Ishikawa (cell line): Measurements from ENCODE around the gene RPA1.

Experiments used
- CEBPB ChIP-seq: IDR thresholded peaks from 2 replicates; pipeline ENCODE4 v1.6.1; 2012
- EP300 ChIP-seq: IDR thresholded peaks from 2 replicates; pipeline ENCODE4 v1.6.1; 2012; ENCODE audit warnings: borderline replicate concordance
- RAD21 ChIP-seq: IDR thresholded peaks from 2 replicates; pipeline ENCODE4 v1.6.1; 2012; ENCODE audit warnings: low read depth
- REST ChIP-seq: IDR thresholded peaks from 2 replicates; pipeline ENCODE4 v1.6.1; 2012; ENCODE audit warnings: low read depth, mild to moderate bottlenecking
- TAF1 ChIP-seq: IDR thresholded peaks from 2 replicates; pipeline ENCODE4 v1.6.1; 2012; ENCODE audit warnings: low read depth, mild to moderate bottlenecking
- TCF12 ChIP-seq: IDR thresholded peaks from 2 replicates; pipeline ENCODE4 v1.6.1; 2012; ENCODE audit warnings: low read depth
- ZBTB7A ChIP-seq: IDR thresholded peaks from 2 replicates; pipeline ENCODE4 v1.6.1; 2012; ENCODE audit warnings: low read depth
- TF ChIP-seq, protein P1 (sequence below): IDR thresholded peaks from 2 replicates; pipeline ENCODE4 v1.6.1; 2012

GRCh38 chr17:1867307-1867706 lies 37.5 kb downstream of the RPA1 start:
- TF ChIP-seq EP300 (no peak), ZBTB7A (no peak), CEBPB (no peak), TCF12 (no peak), REST (no peak), RAD21 (no peak), TAF1 (no peak)
- TF ChIP-seq, protein P1, sequence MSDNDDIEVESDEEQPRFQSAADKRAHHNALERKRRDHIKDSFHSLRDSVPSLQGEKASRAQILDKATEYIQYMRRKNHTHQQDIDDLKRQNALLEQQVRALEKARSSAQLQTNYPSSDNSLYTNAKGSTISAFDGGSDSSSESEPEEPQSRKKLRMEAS, result no peak
